Cardiac muscle cell (in vitro differentiated cells and primary cell): Measurements from ENCODE around the gene YWHAQ. TPM values are rescaled to one million over a fixed set of nuclear protein-coding genes. Genes with fewer than 3 reads are reported as not detected.

Experiments used
- DNase-seq, 2 donors: peaks; one replicate each; pipeline versions ENCODE4 v3.0.0 to v3.0.0-alpha.2; 2010 to 2017; ENCODE audit warnings: low read depth in 1 of 2, low spot score in 1 of 2
- H3K27ac ChIP-seq: fragments of 200-600 bp; sonication (generic); 2 replicates; pipeline ENCODE4 v1.5.1; 2016
- H3K27me3 ChIP-seq: fragments of 200-600 bp; sonication (generic); 2 replicates; pipeline ENCODE4 v1.6.0; 2016; ENCODE audit warnings: control low read depth
- H3K36me3 ChIP-seq: fragments of 200-600 bp; sonication (generic); 2 replicates; pipeline ENCODE4 v1.5.1; 2016; ENCODE audit warnings: control low read depth
- H3K4me1 ChIP-seq: fragments of 200-600 bp; sonication (generic); 2 replicates; pipeline ENCODE4 v1.8.1; 2017; ENCODE audit warnings: low read depth, mild to moderate bottlenecking, mixed run types
- H3K4me3 ChIP-seq: fragments of 200-600 bp; sonication (generic); 2 replicates; pipeline ENCODE4 v1.5.1; 2016; ENCODE audit warnings: mild to moderate bottlenecking
- H3K9me3 ChIP-seq: fragments of 200-600 bp; sonication (generic); 2 replicates; pipeline ENCODE4 v1.5.1; 2017; ENCODE audit warnings: low read depth, mild to moderate bottlenecking, control low read depth
- polyA plus RNA-seq: library from polyadenylated mRNA; unstranded; fragments of >200 nt; fragmentation: Nextera tagmentation; extraction: Ambion mirVana; gene quantifications from 2 replicates; pipeline ENCODE4 v1.2.1, GENCODE V29; 2016
- total RNA-seq: library from RNA; depleted of rRNA; stranded (reverse); fragments of >200 nt; gene quantifications from 2 replicates; pipeline ENCODE4 v1.2.3, GENCODE V29; 2016
- TF ChIP-seq, protein P1 (sequence below): IDR thresholded peaks from 2 replicates; pipeline ENCODE4 v1.5.1; 2012; ENCODE audit warnings: low read depth, mild to moderate bottlenecking, low read length

The YWHAQ gene
- total and polyA plus RNA-seq, 2 experiments from 2014 or later: 240 to 455 TPM

DNA sequence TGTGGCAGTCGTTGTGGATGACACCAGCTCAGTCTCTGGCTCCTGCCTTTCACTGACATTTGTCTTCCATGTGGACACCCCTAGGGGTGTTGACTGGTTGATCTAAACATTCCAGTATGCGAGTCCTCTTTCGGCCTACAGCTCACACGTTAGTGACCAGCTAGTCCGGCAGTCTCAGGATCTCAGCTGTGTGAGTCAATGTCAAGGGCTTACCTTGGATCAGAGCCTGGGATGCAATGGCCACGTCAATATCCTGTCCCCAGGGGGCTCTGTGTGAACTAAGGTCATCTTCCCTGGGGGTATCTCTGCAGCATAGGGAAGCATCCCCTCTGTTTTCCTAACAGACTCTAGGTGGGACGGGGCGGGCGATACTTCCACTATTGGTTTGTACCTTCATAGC is 35.1 kb upstream of the YWHAQ start:
- no peaks in the 10 kb centered on the region for H3K9me3 ChIP-seq
- no peaks in the 10 kb centered on the region for H3K36me3 ChIP-seq
- H3K4me3 ChIP-seq: no peak overlapping the region
- no peak overlapping the region for H3K27ac ChIP-seq
- no peaks in the 10 kb centered on the region for H3K4me1 ChIP-seq
- no peaks in the 10 kb centered on the region for H3K27me3 ChIP-seq
- TF ChIP-seq, protein P1, sequence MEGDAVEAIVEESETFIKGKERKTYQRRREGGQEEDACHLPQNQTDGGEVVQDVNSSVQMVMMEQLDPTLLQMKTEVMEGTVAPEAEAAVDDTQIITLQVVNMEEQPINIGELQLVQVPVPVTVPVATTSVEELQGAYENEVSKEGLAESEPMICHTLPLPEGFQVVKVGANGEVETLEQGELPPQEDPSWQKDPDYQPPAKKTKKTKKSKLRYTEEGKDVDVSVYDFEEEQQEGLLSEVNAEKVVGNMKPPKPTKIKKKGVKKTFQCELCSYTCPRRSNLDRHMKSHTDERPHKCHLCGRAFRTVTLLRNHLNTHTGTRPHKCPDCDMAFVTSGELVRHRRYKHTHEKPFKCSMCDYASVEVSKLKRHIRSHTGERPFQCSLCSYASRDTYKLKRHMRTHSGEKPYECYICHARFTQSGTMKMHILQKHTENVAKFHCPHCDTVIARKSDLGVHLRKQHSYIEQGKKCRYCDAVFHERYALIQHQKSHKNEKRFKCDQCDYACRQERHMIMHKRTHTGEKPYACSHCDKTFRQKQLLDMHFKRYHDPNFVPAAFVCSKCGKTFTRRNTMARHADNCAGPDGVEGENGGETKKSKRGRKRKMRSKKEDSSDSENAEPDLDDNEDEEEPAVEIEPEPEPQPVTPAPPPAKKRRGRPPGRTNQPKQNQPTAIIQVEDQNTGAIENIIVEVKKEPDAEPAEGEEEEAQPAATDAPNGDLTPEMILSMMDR: no peak
- DNase-seq: peak in 1 of 2 donors; percentile 60

DNA sequence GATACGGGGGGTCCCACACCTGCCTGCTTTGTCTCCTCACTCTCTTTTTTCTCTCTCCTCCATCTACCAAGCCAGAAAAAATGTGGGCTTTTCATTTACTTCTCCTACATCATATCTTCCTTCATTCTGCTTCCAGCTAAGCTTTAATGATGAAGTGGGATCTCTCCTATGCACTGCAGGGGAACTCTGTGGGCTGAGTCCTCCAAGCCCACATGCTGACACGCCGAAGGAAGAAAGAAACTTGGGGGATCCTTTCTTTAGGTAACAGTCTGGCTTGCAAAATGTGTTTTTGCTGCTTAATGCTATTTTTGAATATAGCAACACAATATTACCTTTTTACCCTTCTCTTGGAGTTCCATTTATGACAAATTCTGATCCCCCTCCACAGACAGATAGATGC is 33.6 kb upstream of the YWHAQ start:
- H3K36me3 ChIP-seq: no peaks in the 10 kb centered on the region
- H3K4me1 ChIP-seq: no peaks in the 10 kb centered on the region
- no peak overlapping the region for H3K4me3 ChIP-seq
- DNase-seq: no peak
- H3K27me3 ChIP-seq: no peaks in the 10 kb centered on the region
- H3K9me3 ChIP-seq: no peaks in the 10 kb centered on the region
- no peak overlapping the region for H3K27ac ChIP-seq
- TF ChIP-seq, protein P1: no peak

DNA sequence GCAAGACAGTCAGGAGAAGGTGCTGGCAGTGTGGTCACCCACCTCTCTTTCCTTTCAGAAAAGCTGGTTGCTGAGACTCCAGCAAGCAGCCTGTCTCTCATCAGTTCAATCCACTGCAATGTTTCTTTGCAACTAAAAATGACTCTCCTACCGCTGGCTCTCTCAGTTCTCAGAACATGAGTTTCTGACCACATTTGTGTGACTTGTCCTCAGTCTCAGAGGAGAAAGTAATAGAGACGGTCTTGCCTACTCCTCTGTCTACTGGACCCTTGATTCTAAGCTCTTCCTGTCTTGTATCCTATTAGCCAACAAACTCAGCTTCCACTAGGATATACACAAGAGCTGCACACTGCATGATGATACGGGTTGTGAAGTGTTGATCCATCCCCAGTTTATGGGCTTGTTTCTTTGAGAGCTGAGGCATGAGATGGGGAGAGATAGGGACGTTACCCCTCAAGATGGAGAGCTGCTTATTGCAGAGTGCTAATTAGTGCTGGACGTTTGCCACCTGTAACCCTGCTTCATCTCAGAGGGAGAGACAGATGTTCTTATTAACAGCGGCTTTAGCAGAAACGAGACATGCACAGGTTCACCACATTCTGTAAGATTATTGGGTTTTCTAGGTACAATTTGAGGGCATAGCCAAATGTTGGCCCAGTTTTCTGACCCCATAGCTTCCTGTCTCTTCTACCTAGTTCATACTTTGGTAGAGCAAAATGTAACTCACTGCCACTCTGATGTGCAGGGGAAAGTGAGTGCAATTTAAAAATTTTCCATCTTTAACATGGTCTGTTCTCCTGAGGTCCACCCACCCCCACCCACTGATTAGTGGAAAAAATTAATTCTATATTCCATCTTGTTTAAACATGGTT is 32.4 kb upstream of the YWHAQ start:
- TF ChIP-seq, protein P1: no peak
- Histone ChIP-seq H3K36me3 (no peaks in the 10 kb centered on the region), H3K9me3 (no peaks in the 10 kb centered on the region), H3K27ac (no peak overlapping the region), H3K4me1 (no peaks in the 10 kb centered on the region), H3K4me3 (no peak overlapping the region), H3K27me3 (no peaks in the 10 kb centered on the region)
- DNase-seq: no peak

DNA sequence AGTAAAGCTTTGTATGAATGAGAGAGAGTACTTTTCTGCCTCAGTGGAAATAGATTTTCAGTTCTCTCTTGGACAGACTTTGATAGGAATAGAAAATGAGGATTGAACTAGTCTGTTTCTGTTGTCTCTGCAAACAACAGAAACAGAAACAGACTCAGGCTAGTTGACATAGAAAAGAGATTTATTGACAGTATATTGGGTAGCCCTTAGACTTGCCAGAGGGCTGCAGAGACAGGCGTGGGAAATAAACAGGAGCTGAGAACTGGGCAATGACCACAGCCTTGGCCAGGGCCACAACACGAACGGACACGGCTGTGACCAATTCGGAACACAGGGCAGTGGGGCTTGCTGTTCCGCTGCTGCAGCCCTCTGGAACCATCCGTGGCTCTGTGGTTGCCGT is 30.5 kb upstream of the YWHAQ start:
- Histone ChIP-seq H3K9me3 (no peaks in the 10 kb centered on the region), H3K27ac (no peak overlapping the region), H3K4me3 (no peak overlapping the region), H3K36me3 (no peaks in the 10 kb centered on the region), H3K27me3 (no peaks in the 10 kb centered on the region), H3K4me1 (no peaks in the 10 kb centered on the region)
- DNase-seq: no peak
- TF ChIP-seq, protein P1: no peak

DNA sequence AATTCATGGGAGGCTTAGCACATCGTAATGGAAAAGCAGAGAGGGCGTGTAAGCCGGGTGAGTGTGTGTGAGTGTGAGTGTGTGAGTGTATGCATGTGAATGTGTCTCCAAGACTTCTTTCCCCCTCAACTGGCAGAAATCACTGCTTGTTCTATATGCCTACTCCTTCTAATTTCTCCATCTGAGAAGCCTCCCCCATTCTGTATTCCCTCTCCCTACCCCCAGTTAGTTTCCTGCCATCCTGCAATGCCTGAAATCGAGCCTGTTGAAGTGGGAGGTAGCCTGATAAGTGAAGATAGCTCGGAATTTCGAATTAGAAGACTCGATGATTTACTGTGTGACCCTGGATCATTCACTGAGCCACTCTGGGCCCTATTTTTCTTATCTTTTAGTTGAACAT is 30.0 kb upstream of the YWHAQ start:
- H3K36me3 ChIP-seq: no peaks in the 10 kb centered on the region
- H3K4me3 ChIP-seq: no peak overlapping the region
- H3K9me3 ChIP-seq: no peaks in the 10 kb centered on the region
- no peaks in the 10 kb centered on the region for H3K4me1 ChIP-seq
- TF ChIP-seq, protein P1: no peak
- H3K27me3 ChIP-seq: no peaks in the 10 kb centered on the region
- H3K27ac ChIP-seq: no peak overlapping the region
- no peak for DNase-seq
